Stimulated activated CD8-positive, alpha-beta memory T cell treated with anti-CD3 and anti-CD28 coated beads, Interleukin-2, amount 100 ng/mL, for 48 hours (primary cell): ENCODE results near the gene OGFOD3.
"Not testable (repeated sequence)": the region's sequence is repeated elsewhere in the genome, so short reads cannot be mapped to it uniquely, and the experiment has no call there.

ENCODE experiments used
- DNase-seq, 2 donors: peaks; one replicate each; pipeline ENCODE4 v3.0.0-alpha.2; 2020; ENCODE audit warnings: low read depth in 2 of 2

The OGFOD3 gene

GRCh38 chr17:82433560-82434215 lies 15.3 kb upstream of the OGFOD3 start:
- DNase-seq: no peak

GRCh38 chr17:82432017-82432416 lies 13.6 kb upstream of the OGFOD3 start:
- DNase-seq: no peak

- DNase-seq: no peak
Measured at GRCh38 chr17:82429824-82430223, 11.4 kb upstream of the OGFOD3 start.

- no peak for DNase-seq
Measured at GRCh38 chr17:82428546-82428945, 10.2 kb upstream of the OGFOD3 start.

GRCh38 chr17:82424863-82425159 lies 6.4 kb upstream of the OGFOD3 start:
- no peak for DNase-seq

GRCh38 chr17:82424001-82424862 lies 5.8 kb upstream of the OGFOD3 start:
- peak; percentile 47 to 50 for DNase-seq

- no peak for DNase-seq
Measured at GRCh38 chr17:82419540-82419939, 1.2 kb upstream of the OGFOD3 start.

- no peak for DNase-seq
Measured at GRCh38 chr17:82416771-82417170, 1.6 kb downstream of the OGFOD3 start.

- DNase-seq: no peak
Measured at GRCh38 chr17:82416264-82416663, 2.1 kb downstream of the OGFOD3 start.

GRCh38 chr17:82415786-82416185 lies 2.6 kb downstream of the OGFOD3 start:
- no peak for DNase-seq

GRCh38 chr17:82415336-82415735 lies 3.0 kb downstream of the OGFOD3 start:
- DNase-seq: no peak

- DNase-seq: peak; percentile 52 to 69
Measured at GRCh38 chr17:82414548-82415281, 3.7 kb downstream of the OGFOD3 start.

- no peak for DNase-seq
Measured at GRCh38 chr17:82412535-82413520, 5.6 kb downstream of the OGFOD3 start.

- not testable (repeated sequence) for DNase-seq
Measured at GRCh38 chr17:82412081-82412480, 6.3 kb downstream of the OGFOD3 start.

- no peak for DNase-seq
Measured at GRCh38 chr17:82411396-82412053, 6.9 kb downstream of the OGFOD3 start.

- DNase-seq: no peak
Measured at GRCh38 chr17:82410014-82410716, 8.2 kb downstream of the OGFOD3 start.

- no peak for DNase-seq
Measured at GRCh38 chr17:82408938-82409318, 9.5 kb downstream of the OGFOD3 start.

GRCh38 chr17:82408288-82408937 lies 10.0 kb downstream of the OGFOD3 start:
- DNase-seq: no peak

GRCh38 chr17:82407255-82407654 lies 11.1 kb downstream of the OGFOD3 start:
- no peak for DNase-seq

GRCh38 chr17:82406131-82406671 lies 12.2 kb downstream of the OGFOD3 start:
- no peak for DNase-seq
